Activated effector memory CD4-positive, alpha-beta T cell treated with anti-CD3 and anti-CD28 coated beads, Interleukin-2, amount 50 U/mL, for 16 hours (primary cell): ENCODE results near the gene TNRC6B.
"Not testable (repeated sequence)": the region's sequence is repeated elsewhere in the genome, so short reads cannot be mapped to it uniquely, and the experiment has no call there.

Experiments
- DNase-seq: peaks from one replicate; pipeline ENCODE4 v3.0.0-alpha.2; 2020

TNRC6B gene

GRCh38 chr22:40377931-40378330, 200.2 kb downstream of the TNRC6B start:
- no peak for DNase-seq

GRCh38 chr22:40378448-40378847, 200.7 kb downstream of the TNRC6B start:
- not testable (repeated sequence) for DNase-seq

GRCh38 chr22:40381461-40381860, 203.7 kb downstream of the TNRC6B start:
- DNase-seq: no peak

- DNase-seq: no peak
Measured at GRCh38 chr22:40383905-40384304, 206.2 kb downstream of the TNRC6B start.

DNA sequence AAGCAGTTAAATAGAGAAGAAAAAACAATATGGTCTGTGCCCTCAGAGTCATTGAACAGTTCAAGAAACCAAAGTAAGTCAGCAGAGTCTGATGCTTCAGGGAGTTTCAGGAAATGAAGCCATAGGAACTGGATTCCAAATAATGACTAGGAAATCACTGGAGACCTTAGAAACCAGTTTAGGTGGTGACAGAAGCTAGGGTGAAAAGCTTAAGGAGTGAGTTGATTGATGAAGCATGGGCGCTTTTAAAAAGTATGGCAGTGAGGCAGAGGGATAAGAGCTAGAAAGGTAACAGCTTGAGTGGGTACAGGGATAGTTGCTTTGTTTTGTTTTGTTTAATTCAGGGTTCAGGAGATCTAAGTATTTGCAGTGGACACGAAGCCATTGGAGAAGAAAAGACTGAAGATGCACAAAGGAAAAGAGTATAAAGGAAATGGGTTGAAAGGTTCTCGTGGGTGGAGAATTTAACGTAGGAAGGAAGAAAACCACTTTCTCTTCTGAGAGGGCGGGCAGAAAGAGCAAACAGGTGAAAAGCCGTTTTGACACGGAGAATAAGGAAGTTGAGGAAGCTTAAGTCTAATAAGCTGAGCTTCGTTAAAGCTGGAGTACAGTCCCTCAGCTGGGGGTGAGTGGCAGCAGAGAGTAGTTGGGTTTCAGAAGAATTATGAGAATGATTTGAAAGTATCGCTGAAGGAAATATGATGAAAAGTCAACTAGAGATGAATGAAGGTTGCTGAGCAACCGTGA, 207.5 kb downstream of the TNRC6B start:
- DNase-seq: no peak
